Thyroid gland (tissue), 4 donors: ENCODE results near the gene DOCK2.

Experiments used
- POLR2A ChIP-seq, 2 donors: fragments of 450-650 bp; IDR thresholded peaks; one replicate each; pipeline ENCODE4 v1.6.1; 2017; ENCODE audit warnings: antibody characterized with exemption in 2 of 2, mild to moderate bottlenecking in 2 of 2, moderate library complexity in 1 of 2
- TF ChIP-seq, protein P1 (sequence below), 6 experiments: fragments of 200-600 bp in 3 of 6; fragments of 450-650 bp in 3 of 6; sonication (generic) in 3 of 6; IDR thresholded peaks; one replicate each; pipeline ENCODE4 v1.5.1; 2016 to 2019; ENCODE audit warnings: antibody characterized with exemption in 6 of 6, mild to moderate bottlenecking in 2 of 6, inconsistent platforms in 1 of 6, moderate library complexity in 1 of 6

DNA sequence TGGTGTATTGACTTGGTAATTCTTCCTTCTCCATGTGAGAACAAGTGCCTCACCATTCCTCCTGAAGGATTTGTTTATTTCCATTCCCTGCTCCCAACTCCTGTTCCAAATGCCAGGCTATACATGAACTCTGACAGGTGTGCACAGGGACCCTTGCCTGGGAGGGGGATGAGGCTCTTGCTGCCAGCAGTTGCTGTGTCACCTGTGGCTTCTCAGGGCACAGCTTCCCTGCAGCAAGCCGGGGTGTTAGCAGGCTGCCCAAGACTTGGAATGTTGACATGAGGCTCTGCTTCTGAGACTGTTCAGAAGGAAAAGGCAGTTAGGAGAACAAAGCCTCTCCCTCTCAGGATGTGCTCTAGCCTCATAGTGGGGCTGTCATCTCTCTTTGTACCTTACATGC, 131.3 kb downstream of the DOCK2 start:
- TF ChIP-seq POLR2A (IDR thresholded peaks at IDR 0.05), result no peak
- TF ChIP-seq, protein P1, sequence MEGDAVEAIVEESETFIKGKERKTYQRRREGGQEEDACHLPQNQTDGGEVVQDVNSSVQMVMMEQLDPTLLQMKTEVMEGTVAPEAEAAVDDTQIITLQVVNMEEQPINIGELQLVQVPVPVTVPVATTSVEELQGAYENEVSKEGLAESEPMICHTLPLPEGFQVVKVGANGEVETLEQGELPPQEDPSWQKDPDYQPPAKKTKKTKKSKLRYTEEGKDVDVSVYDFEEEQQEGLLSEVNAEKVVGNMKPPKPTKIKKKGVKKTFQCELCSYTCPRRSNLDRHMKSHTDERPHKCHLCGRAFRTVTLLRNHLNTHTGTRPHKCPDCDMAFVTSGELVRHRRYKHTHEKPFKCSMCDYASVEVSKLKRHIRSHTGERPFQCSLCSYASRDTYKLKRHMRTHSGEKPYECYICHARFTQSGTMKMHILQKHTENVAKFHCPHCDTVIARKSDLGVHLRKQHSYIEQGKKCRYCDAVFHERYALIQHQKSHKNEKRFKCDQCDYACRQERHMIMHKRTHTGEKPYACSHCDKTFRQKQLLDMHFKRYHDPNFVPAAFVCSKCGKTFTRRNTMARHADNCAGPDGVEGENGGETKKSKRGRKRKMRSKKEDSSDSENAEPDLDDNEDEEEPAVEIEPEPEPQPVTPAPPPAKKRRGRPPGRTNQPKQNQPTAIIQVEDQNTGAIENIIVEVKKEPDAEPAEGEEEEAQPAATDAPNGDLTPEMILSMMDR (IDR thresholded peaks at IDR 0.05), result no peak
